Smooth muscle cell (in vitro differentiated cells): ENCODE measurements around the gene CDC42. TPM values are rescaled to one million over a fixed set of nuclear protein-coding genes. Genes with fewer than 3 reads are reported as not detected.
A peak's percentile ranks its signal among the peaks of the same experiment; 100 is the strongest.

Experiments used
- DNase-seq: peaks from one replicate; lab custom pipeline; 2025; ENCODE audit not compliant: unreplicated experiment; lab: John Stamatoyannopoulos, UW
- H2AFZ ChIP-seq: fragments of 200-600 bp; sonication (generic); 2 replicates; pipeline ENCODE4 v1.6.0; 2016; ENCODE audit warnings: antibody characterized with exemption, low read depth, mild to moderate bottlenecking
- H3F3A ChIP-seq: fragments of 200-600 bp; sonication (generic); 2 replicates; pipeline ENCODE4 v1.6.0; 2017; ENCODE audit warnings: antibody characterized with exemption, low read depth
- H3K27ac ChIP-seq: fragments of 200-600 bp; sonication (generic); 2 replicates; pipeline ENCODE4 v1.5.1; 2016; ENCODE audit warnings: low read depth, mild to moderate bottlenecking
- H3K27me3 ChIP-seq: fragments of 200-600 bp; sonication (generic); 2 replicates; pipeline ENCODE4 v1.6.1; 2016; ENCODE audit warnings: low read depth, mild to moderate bottlenecking
- H3K36me3 ChIP-seq: fragments of 200-600 bp; sonication (generic); 2 replicates; pipeline ENCODE4 v1.5.1; 2016; ENCODE audit warnings: low read depth
- H3K4me1 ChIP-seq: fragments of 200-600 bp; sonication (generic); 2 replicates; pipeline ENCODE4 v1.5.1; 2016; ENCODE audit warnings: low read depth
- H3K4me2 ChIP-seq: fragments of 200-600 bp; sonication (generic); 2 replicates; pipeline ENCODE4 v1.6.0; 2016; ENCODE audit warnings: mild to moderate bottlenecking
- H3K4me3 ChIP-seq: fragments of 200-600 bp; sonication (generic); 2 replicates; pipeline ENCODE4 v1.5.1; 2016; ENCODE audit warnings: mild to moderate bottlenecking
- H3K79me2 ChIP-seq: fragments of 200-600 bp; sonication (generic); 2 replicates; pipeline ENCODE4 v1.6.0; 2016; ENCODE audit warnings: low read depth, mild to moderate bottlenecking
- H3K9ac ChIP-seq: fragments of 200-600 bp; sonication (generic); 2 replicates; pipeline ENCODE4 v1.6.0; 2016; ENCODE audit warnings: low read depth
- H3K9me3 ChIP-seq: fragments of 200-600 bp; sonication (generic); replicated peaks from 2 replicates; pipeline ENCODE4 v1.5.1; 2016; ENCODE audit warnings: low read depth
- H4K20me1 ChIP-seq: fragments of 200-600 bp; sonication (generic); 2 replicates; pipeline ENCODE4 v1.6.0; 2016; ENCODE audit warnings: low read depth
- CTCF ChIP-seq: fragments of 200-600 bp; sonication (generic); IDR thresholded peaks from 2 replicates; pipeline ENCODE4 v1.5.1; 2017; ENCODE audit warnings: borderline replicate concordance, mild to moderate bottlenecking, antibody characterized with exemption; ENCODE audit not compliant: insufficient read depth, poor library complexity, severe bottlenecking
- WGBS: methylation state at CpG from one replicate; pipeline ENCODE4 v1.1.7; 2016; ENCODE audit warnings: low lambda C conversion rate; 5-methylcytosine and 5-hydroxymethylcytosine counted together
- polyA plus RNA-seq: library from polyadenylated mRNA; unstranded; fragments of >200 nt; fragmentation: Nextera tagmentation; extraction: Ambion mirVana; gene quantifications from 2 replicates; pipeline ENCODE4 v1.2.1, GENCODE V29; 2016
- total RNA-seq: library from RNA; depleted of rRNA; stranded (reverse); fragments of >200 nt; gene quantifications from 2 replicates; pipeline ENCODE4 v1.2.3, GENCODE V29; 2014

The CDC42 gene
- total and polyA plus RNA-seq, 2 experiments from 2014 or later, result 74.0 to 407 TPM

GRCh38 chr1:22041505-22041904, 11.0 kb upstream of the CDC42 start:
- WGBS, result 72% methylated on average over 1 of the region's 1 CpG
- H3F3A ChIP-seq, result no peaks in the 10 kb centered on the region
- no peak for DNase-seq
- H3K4me3 ChIP-seq, result no peak overlapping the region
- TF ChIP-seq CTCF, result no peak
- no peaks in the 10 kb centered on the region for H3K9me3 ChIP-seq
- no peaks in the 10 kb centered on the region for H3K27me3 ChIP-seq
- H3K27ac ChIP-seq, result no peak overlapping the region
- no peaks in the 10 kb centered on the region for H3K79me2 ChIP-seq
- H3K9ac ChIP-seq, result no peak overlapping the region
- no peak overlapping the region for H3K4me2 ChIP-seq
- no peaks in the 10 kb centered on the region for H3K36me3 ChIP-seq
- peaks cover 4% of the 10 kb centered on the region for H4K20me1 ChIP-seq
- H3K4me1 ChIP-seq, result peaks cover 4% of the 10 kb centered on the region
- H2AFZ ChIP-seq, result no peak overlapping the region

GRCh38 chr1:22043198-22043769, 9.2 kb upstream of the CDC42 start:
- Histone ChIP-seq H3K79me2 (no peaks in the 10 kb centered on the region), H3F3A (no peaks in the 10 kb centered on the region), H3K9me3 (no peaks in the 10 kb centered on the region), H2AFZ (no peak overlapping the region), H4K20me1 (peaks cover 4% of the 10 kb centered on the region), H3K27ac (no peak overlapping the region), H3K4me1 (peaks cover 4% of the 10 kb centered on the region), H3K27me3 (no peaks in the 10 kb centered on the region), H3K4me2 (no peak overlapping the region), H3K4me3 (no peak overlapping the region), H3K36me3 (no peaks in the 10 kb centered on the region), H3K9ac (no peak overlapping the region)
- TF ChIP-seq CTCF, result no peak
- DNase-seq, result no peak
- WGBS, result 84% methylated on average over 3 of the region's 3 CpGs

- Histone ChIP-seq H3K27ac (peak overlapping the region; percentile 93), H3F3A (no peaks in the 10 kb centered on the region), H3K4me2 (peak overlapping the region; percentile 63), H3K9me3 (no peaks in the 10 kb centered on the region), H3K36me3 (no peaks in the 10 kb centered on the region), H3K4me1 (peaks cover 4% of the 10 kb centered on the region), H2AFZ (no peak overlapping the region), H4K20me1 (peaks cover 4% of the 10 kb centered on the region), H3K79me2 (no peaks in the 10 kb centered on the region), H3K27me3 (no peaks in the 10 kb centered on the region), H3K9ac (peak overlapping the region; percentile 9), H3K4me3 (no peak overlapping the region)
- WGBS, result 42% methylated on average over 3 of the region's 3 CpGs
- TF ChIP-seq CTCF, result no peak
- DNase-seq, result no peak
Measured at GRCh38 chr1:22044690-22045420, 7.7 kb upstream of the CDC42 start.
